Right cardiac atrium (tissue), 5 donors: Measurements from ENCODE around the gene CCL13. TPM values are rescaled to one million over a fixed set of nuclear protein-coding genes. Genes with fewer than 3 reads are reported as not detected.

Experiments used
- ATAC-seq, 2 donors: fragments of 200-7000 bp; cut with Tn5 transposase; one replicate each; pipeline versions ENCODE4 v1.8.0 to v1.9.1; 2020; ENCODE audit warnings: moderate library complexity in 2 of 2, mild to moderate bottlenecking in 1 of 2
- DNase-seq, 3 donors: peaks; one replicate each; pipeline ENCODE4 v3.0.0-alpha.2; 2020
- H3K27ac ChIP-seq: one replicate; pipeline ENCODE4 v1.5.1; 2013; ENCODE audit warnings: mild to moderate bottlenecking, low read length, control low read depth, moderate library complexity
- H3K27me3 ChIP-seq: one replicate; pipeline ENCODE4 v1.6.1; 2013; ENCODE audit not compliant: control insufficient read depth, insufficient read depth
- H3K4me1 ChIP-seq: one replicate; pipeline ENCODE4 v1.6.1; 2013; ENCODE audit warnings: low read length; ENCODE audit not compliant: control insufficient read depth, insufficient read depth
- H3K4me3 ChIP-seq: one replicate; pipeline ENCODE4 v1.5.1; 2013; ENCODE audit warnings: low read length, control low read depth
- H3K9me3 ChIP-seq: one replicate; pipeline ENCODE4 v1.6.1; 2013; ENCODE audit warnings: low read length; ENCODE audit not compliant: control insufficient read depth
- WGBS: extraction: QIAGEN DNeasy Blood & Tissue Kit; methylation state at CpG from one replicate; pipeline ENCODE4 v1.1.7; 2013; 5-methylcytosine and 5-hydroxymethylcytosine counted together
- intact Hi-C, 4 donors: fragments of 100-400 bp; cut with DNase I; formaldehyde crosslinking; loops; one replicate each; pipeline versions ENCODE4 v1.11.0 to v1.14.0; 2022 to 2023
- polyA plus RNA-seq: library from polyadenylated mRNA; stranded (reverse); fragments of 200-250 nt; gene quantifications from one replicate; pipeline ENCODE4 v1.2.3, GENCODE V29; 2013
- total RNA-seq, 4 donors: library from RNA; stranded (reverse); fragmentation: NEBNext Ultra II Directional; extraction: Animal tissue kit (Norgen Biotek cat#: 25700); gene quantifications; one replicate each; pipeline ENCODE4 v1.2.1, GENCODE V29; 2021
- donor health status: healthy with polysubstance abuse.
- donor health status: DM: no; HTN: yes; CAD: no.
- donor health status: DM: no; HTN: no; CAD: no.
- donor health status: DM: no; HTN: yes; CAD: no; lungs with severe emphysema.
- donor health status: DM: yes; HTN: yes; CAD: no.

The CCL13 gene
- total and polyA plus RNA-seq, 5 donors: 0.40 to 4.3 (median 1.0) TPM

DNA sequence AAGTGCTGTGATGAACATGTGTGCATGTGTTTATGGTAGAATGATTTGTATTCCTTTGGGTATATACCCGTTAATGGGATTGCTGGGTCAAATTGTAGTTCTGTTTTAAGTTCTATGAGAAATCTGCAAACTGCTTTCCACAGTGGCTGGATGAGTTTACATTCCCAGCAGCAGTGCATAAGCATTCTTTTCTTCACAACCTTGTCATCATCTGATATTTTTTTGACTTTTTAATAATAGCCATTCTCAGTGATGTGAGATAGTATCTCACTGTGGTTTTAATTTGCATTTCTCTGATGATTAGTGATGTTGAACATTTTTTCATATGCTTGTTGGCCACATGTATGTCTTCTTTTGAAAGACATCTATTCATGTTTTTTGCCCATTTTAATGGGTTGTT is 18.6 kb upstream of the CCL13 start:
- no peak overlapping the region for H3K27ac ChIP-seq
- ATAC-seq: no peak
- H3K4me1 ChIP-seq: no peaks in the 10 kb centered on the region
- intact Hi-C loops: no loop called here
- 56% methylated on average over 1 of the region's 1 CpG for WGBS
- DNase-seq: no peak
- H3K9me3 ChIP-seq: no peaks in the 10 kb centered on the region
- H3K27me3 ChIP-seq: no peaks in the 10 kb centered on the region
- no peak overlapping the region for H3K4me3 ChIP-seq

DNA sequence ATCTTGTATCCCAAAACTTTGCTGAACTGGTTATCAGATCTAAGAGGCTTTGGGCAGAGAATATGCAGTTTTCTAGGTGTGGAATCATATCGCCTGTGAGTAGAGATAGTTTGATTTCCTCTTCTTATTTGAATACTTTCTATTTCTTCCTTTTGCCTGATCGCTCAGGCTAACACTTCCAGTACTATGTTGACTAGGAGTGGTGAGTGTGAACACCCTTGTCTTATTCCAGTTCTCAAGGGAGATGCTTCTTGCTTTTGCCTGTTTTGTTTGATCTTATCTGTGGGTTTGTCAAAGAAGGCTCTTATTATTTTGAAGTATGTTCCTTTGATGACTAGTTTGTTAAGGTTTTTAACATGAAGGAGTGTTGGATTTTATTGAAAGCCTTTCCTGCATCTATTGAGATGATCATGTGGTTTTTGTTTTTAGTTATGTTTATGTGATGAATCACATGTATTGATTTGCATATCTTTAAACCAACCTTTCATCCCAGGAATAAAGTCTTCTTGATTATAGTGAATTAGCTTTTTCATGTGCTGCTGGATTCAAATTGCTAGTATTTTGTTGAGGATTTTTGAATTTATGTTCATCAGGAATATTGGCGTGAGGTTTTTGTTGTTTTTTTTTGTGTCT is 17.0 kb upstream of the CCL13 start:
- H3K27ac ChIP-seq: no peak overlapping the region
- DNase-seq: no peak
- ATAC-seq: no peak
- 87% methylated on average over 3 of the region's 3 CpGs for WGBS
- H3K27me3 ChIP-seq: no peaks in the 10 kb centered on the region
- H3K4me1 ChIP-seq: no peaks in the 10 kb centered on the region
- H3K4me3 ChIP-seq: no peak overlapping the region
- H3K9me3 ChIP-seq: no peaks in the 10 kb centered on the region
- intact Hi-C loops: no loop called here

DNA sequence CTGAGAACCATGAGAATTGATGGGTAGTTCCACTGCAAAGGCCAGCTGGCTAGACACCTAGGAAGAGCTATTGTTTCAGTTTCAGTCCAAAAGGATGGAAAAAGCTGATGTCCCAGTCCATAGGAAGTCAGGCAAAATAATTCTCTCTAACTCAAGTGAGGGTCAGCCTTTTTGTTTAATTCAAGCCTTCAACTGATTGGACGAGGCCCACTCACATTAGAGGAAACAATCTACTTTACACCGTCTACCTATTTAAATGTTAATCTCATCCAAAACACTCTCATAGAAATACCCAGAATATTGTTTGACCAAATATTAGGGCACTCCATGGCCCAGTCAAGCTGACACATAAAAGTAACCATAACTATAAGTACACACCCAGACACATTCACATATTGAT is 14.4 kb upstream of the CCL13 start:
- intact Hi-C loops: no loop called here
- ATAC-seq (no peak), DNase-seq (no peak)
- no peaks in the 10 kb centered on the region for H3K27me3 ChIP-seq
- no peak overlapping the region for H3K4me3 ChIP-seq
- 94% methylated on average over 2 of the region's 2 CpGs for WGBS
- no peaks in the 10 kb centered on the region for H3K4me1 ChIP-seq
- H3K27ac ChIP-seq: no peak overlapping the region
- no peaks in the 10 kb centered on the region for H3K9me3 ChIP-seq

DNA sequence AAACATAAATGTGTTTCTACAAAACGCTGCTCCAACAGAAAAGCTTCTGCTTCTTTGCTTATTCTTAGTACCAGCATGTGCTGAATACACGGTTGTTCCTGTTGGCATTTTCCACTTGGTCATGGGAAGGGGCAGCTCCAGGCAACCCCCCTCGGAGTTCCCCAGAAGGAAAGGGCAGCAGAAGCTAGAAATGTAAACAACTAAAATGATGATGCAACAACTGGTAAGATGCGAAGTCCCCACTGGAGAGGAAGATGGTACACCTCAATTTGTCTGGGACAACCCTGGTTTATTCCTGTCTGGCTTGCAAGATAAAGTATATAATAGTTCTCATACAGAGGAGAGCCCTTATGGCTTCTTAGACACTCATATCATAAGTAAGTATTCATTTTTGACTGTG is 9.2 kb upstream of the CCL13 start:
- no peaks in the 10 kb centered on the region for H3K27me3 ChIP-seq
- DNase-seq (no peak), ATAC-seq (no peak)
- no peaks in the 10 kb centered on the region for H3K4me1 ChIP-seq
- intact Hi-C loops: no loop called here
- no peaks in the 10 kb centered on the region for H3K9me3 ChIP-seq
- 73% methylated on average over 4 of the region's 4 CpGs for WGBS
- H3K27ac ChIP-seq: no peak overlapping the region
- no peak overlapping the region for H3K4me3 ChIP-seq

GRCh38 chr17:34349751-34350150 is 6.5 kb upstream of the CCL13 start:
- ATAC-seq: no peak
- no peak for DNase-seq
- intact Hi-C loops: no loop called here
- no peak overlapping the region for H3K4me3 ChIP-seq
- no peaks in the 10 kb centered on the region for H3K4me1 ChIP-seq
- no peak overlapping the region for H3K27ac ChIP-seq
- no peaks in the 10 kb centered on the region for H3K27me3 ChIP-seq
- H3K9me3 ChIP-seq: no peaks in the 10 kb centered on the region
- WGBS: 71% methylated on average over 4 of the region's 4 CpGs

DNA sequence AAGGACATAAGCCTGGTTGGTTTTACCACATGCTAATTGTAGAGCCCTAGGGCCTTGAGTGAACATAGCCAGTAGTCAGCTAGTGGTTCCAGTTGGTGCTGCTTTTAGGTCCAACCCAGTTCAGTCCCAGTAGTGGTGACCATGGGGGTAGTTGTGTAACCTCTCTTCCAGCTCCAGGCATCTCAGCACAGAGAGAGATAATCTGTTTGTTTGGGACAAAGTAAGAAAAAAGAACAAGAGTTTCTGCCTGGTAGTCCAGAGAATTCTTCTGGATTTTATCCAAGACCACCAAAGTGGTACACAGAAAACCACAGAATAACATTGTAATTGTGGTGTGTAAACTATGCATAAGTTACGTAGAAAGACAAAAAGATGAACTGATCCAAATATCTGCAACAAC is 5.2 kb upstream of the CCL13 start:
- H3K27me3 ChIP-seq: no peaks in the 10 kb centered on the region
- no peaks in the 10 kb centered on the region for H3K4me1 ChIP-seq
- 89% methylated on average over 1 of the region's 1 CpG for WGBS
- no peaks in the 10 kb centered on the region for H3K9me3 ChIP-seq
- no peak overlapping the region for H3K4me3 ChIP-seq
- H3K27ac ChIP-seq: no peak overlapping the region
- intact Hi-C loops: no loop called here
- DNase-seq (no peak), ATAC-seq (no peak)

- intact Hi-C loops: no loop called here
- no peak overlapping the region for H3K4me3 ChIP-seq
- H3K9me3 ChIP-seq: no peaks in the 10 kb centered on the region
- no peak for ATAC-seq
- H3K27me3 ChIP-seq: no peaks in the 10 kb centered on the region
- no peak for DNase-seq
- H3K4me1 ChIP-seq: no peaks in the 10 kb centered on the region
- no peak overlapping the region for H3K27ac ChIP-seq
These were observed 4.1 kb upstream of the CCL13 start for GRCh38 chr17:34352191-34352590.

GRCh38 chr17:34354637-34355036 is 1.6 kb upstream of the CCL13 start:
- H3K9me3 ChIP-seq: no peaks in the 10 kb centered on the region
- ATAC-seq (no peak), DNase-seq (no peak)
- intact Hi-C loops: no loop called here
- no peaks in the 10 kb centered on the region for H3K27me3 ChIP-seq
- no peak overlapping the region for H3K27ac ChIP-seq
- H3K4me1 ChIP-seq: no peaks in the 10 kb centered on the region
- H3K4me3 ChIP-seq: no peak overlapping the region

DNA sequence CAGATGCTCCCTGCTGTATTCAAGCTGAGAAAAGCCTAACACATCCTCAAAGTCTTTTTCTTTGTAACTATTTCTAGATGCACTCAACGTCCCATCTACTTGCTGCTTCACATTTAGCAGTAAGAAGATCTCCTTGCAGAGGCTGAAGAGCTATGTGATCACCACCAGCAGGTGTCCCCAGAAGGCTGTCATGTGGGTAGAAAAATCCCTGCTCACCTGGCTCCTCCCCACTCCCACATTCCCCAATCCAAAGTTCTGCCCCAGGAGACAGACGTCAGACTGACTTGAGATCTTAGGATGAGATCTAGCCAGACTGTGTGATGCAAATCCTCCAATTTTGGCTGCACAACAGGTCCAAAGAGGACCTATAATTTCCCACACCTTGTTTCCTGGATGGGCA is 1.1 kb downstream of the CCL13 start:
- ATAC-seq (no peak), DNase-seq (no peak)
- 73% methylated on average over 2 of the region's 2 CpGs for WGBS
- Histone ChIP-seq H3K27ac (no peak overlapping the region), H3K27me3 (no peaks in the 10 kb centered on the region), H3K4me1 (no peaks in the 10 kb centered on the region), H3K9me3 (no peaks in the 10 kb centered on the region), H3K4me3 (no peak overlapping the region)
- intact Hi-C loops: no loop called here

- intact Hi-C loops: no loop called here
- Histone ChIP-seq H3K27ac (no peak overlapping the region), H3K4me1 (no peaks in the 10 kb centered on the region), H3K27me3 (no peaks in the 10 kb centered on the region), H3K4me3 (no peak overlapping the region), H3K9me3 (no peaks in the 10 kb centered on the region)
- 98% methylated on average over 3 of the region's 3 CpGs for WGBS
- ATAC-seq (no peak), DNase-seq (no peak)
These were observed 2.4 kb downstream of the CCL13 start for GRCh38 chr17:34358631-34359030.

- ATAC-seq (no peak), DNase-seq (no peak)
- H3K4me1 ChIP-seq: no peaks in the 10 kb centered on the region
- no peaks in the 10 kb centered on the region for H3K27me3 ChIP-seq
- intact Hi-C loops: loop anchor here in 3 of 4 donors (1.0 to 10.0 kb wide), 4 partner anchors 54 to 161 kb away; no protein-coding TSS in a partner anchor
- no peaks in the 10 kb centered on the region for H3K9me3 ChIP-seq
- 77% methylated on average over 11 of the region's 11 CpGs for WGBS
- no peak overlapping the region for H3K27ac ChIP-seq
- no peak overlapping the region for H3K4me3 ChIP-seq
These were observed 4.5 kb downstream of the CCL13 start for GRCh38 chr17:34360601-34361270.
